HL-60 (cell line): ENCODE results near the gene DAND5.
"Not testable (repeated sequence)": the region's sequence is repeated elsewhere in the genome, so short reads cannot be mapped to it uniquely, and the experiment has no call there.

ENCODE experiments used
- CTCF ChIP-seq: IDR thresholded peaks from one replicate; pipeline ENCODE4 v1.5.1; 2011; ENCODE audit warnings: low read length, control low read depth, inconsistent platforms; ENCODE audit not compliant: insufficient read depth
- GABPA ChIP-seq: IDR thresholded peaks from 2 replicates; pipeline ENCODE4 v1.6.1; 2012; ENCODE audit warnings: low read depth
- POLR2AphosphoS5 ChIP-seq: IDR thresholded peaks from 2 replicates; pipeline ENCODE4 v1.6.1; 2012; ENCODE audit warnings: low read depth
- REST ChIP-seq: IDR thresholded peaks from 2 replicates; pipeline ENCODE4 v1.6.1; 2012; ENCODE audit warnings: low read depth; ENCODE audit not compliant: insufficient replicate concordance
- SPI1 ChIP-seq: IDR thresholded peaks from 2 replicates; pipeline ENCODE4 v1.6.1; 2012; ENCODE audit warnings: low read depth, mild to moderate bottlenecking, borderline replicate concordance

GRCh38 chr19:12952050-12952449, 17.3 kb upstream of the DAND5 start:
- not testable (repeated sequence) for TF ChIP-seq CTCF, POLR2AphosphoS5, REST, GABPA, SPI1
